Spleen (tissue), 11 donors: ENCODE measurements around the gene RBM15B. TPM values are rescaled to one million over a fixed set of nuclear protein-coding genes. Genes with fewer than 3 reads are reported as not detected.

Experiments used
- DNase-seq: peaks from one replicate; pipeline ENCODE4 v3.0.0-alpha.2; 2020
- H3K27ac ChIP-seq, 8 donors: fragments of 200-600 bp; sonication (generic) in 7 of 8; 1 replicate in 4 of 8; 2 replicates in 4 of 8; pipeline versions ENCODE4 v1.5.0 to v1.8.0; 2016 to 2021; ENCODE audit warnings: inconsistent platforms in 4 of 8, mild to moderate bottlenecking in 4 of 8, moderate library complexity in 1 of 8
- H3K27me3 ChIP-seq, 7 donors: fragments of 200-600 bp; sonication (generic) in 6 of 7; replicated peaks in 1 of 7; 1 replicate in 4 of 7; 2 replicates in 3 of 7; pipeline versions ENCODE4 v1.5.0 to v1.8.0; 2016 to 2021; ENCODE audit warnings: inconsistent platforms in 3 of 7, mild to moderate bottlenecking in 1 of 7
- H3K36me3 ChIP-seq, 6 donors: fragments of 200-600 bp; sonication (generic) in 5 of 6; 1 replicate in 4 of 6; 2 replicates in 2 of 6; pipeline versions ENCODE4 v1.5.0 to v1.8.0; 2016 to 2021; ENCODE audit warnings: inconsistent platforms in 2 of 6
- H3K4me1 ChIP-seq, 6 donors: fragments of 200-600 bp; sonication (generic) in 5 of 6; 1 replicate in 3 of 6; 2 replicates in 3 of 6; pipeline versions ENCODE4 v1.5.0 to v1.8.0; 2016 to 2021; ENCODE audit warnings: inconsistent platforms in 3 of 6
- H3K4me3 ChIP-seq, 8 donors: fragments of 200-600 bp; sonication (generic) in 7 of 8; 1 replicate in 4 of 8; 2 replicates in 4 of 8; pipeline versions ENCODE4 v1.5.0 to v1.8.0; 2016 to 2021; ENCODE audit warnings: inconsistent platforms in 4 of 8, mild to moderate bottlenecking in 4 of 8, moderate library complexity in 2 of 8
- H3K9me3 ChIP-seq, 8 donors: fragments of 200-600 bp; sonication (generic) in 7 of 8; 1 replicate in 4 of 8; 2 replicates in 4 of 8; pipeline versions ENCODE4 v1.5.0 to v1.8.0; 2016 to 2021; ENCODE audit warnings: inconsistent platforms in 4 of 8
- POLR2A ChIP-seq, 3 donors: fragments of 450-650 bp; IDR thresholded peaks; one replicate each; pipeline ENCODE4 v1.5.1; 2017; ENCODE audit warnings: antibody characterized with exemption in 3 of 3, mild to moderate bottlenecking in 1 of 3
- POLR2AphosphoS5 ChIP-seq, 3 donors: sonication (generic); formaldehyde crosslinking; IDR thresholded peaks; one replicate each; pipeline ENCODE4 v1.5.1; 2017; ENCODE audit warnings: antibody characterized with exemption in 3 of 3
- WGBS, 5 donors: extraction: QIAGEN DNeasy Blood & Tissue Kit in 3 of 5; methylation state at CpG; one replicate each; pipeline versions ENCODE4 v1.1.5 to v1.1.7; 2013 to 2018; 5-methylcytosine and 5-hydroxymethylcytosine counted together
- intact Hi-C: fragments of 100-400 bp; cut with DNase I; formaldehyde crosslinking; loops from one replicate; pipeline ENCODE4 v1.15.0; 2023; ENCODE audit warnings: low total_unique reads
- polyA plus RNA-seq, 3 donors: library from polyadenylated mRNA; stranded (reverse); fragments of 200-250 nt; gene quantifications; one replicate each; pipeline ENCODE4 v1.2.1, GENCODE V29; 2013
- total RNA-seq, 7 donors: library from RNA; depleted of rRNA in 3 of 7; stranded (reverse); fragments of >200 nt in 3 of 7; fragmentation: NEBNext Ultra II Directional in 4 of 7; extraction: Animal tissue kit (Norgen Biotek cat#: 25700) in 4 of 7; gene quantifications; one replicate each; pipeline versions ENCODE4 v1.1.0 to v1.2.1, GENCODE V29; 2016 to 2021
- TF ChIP-seq, protein P1 (sequence below), 11 experiments: fragments of 200-600 bp in 7 of 11; fragments of 450-650 bp in 4 of 11; sonication (generic) in 4 of 11; IDR thresholded peaks in 8 of 11; conservative IDR thresholded peaks in 3 of 11; 1 replicate in 7 of 11; 2 replicates in 4 of 11; pipeline versions ENCODE4 v1.4.0 to v1.8.0; 2016 to 2021; ENCODE audit warnings: antibody characterized with exemption in 11 of 11, inconsistent platforms in 4 of 11, mild to moderate bottlenecking in 1 of 11
- donor health status: healthy with polysubstance abuse.
- donor health status: DM: no; HTN: no; CAD: no; lungs with moderate emphysema.
- donor health status: DM: no; HTN: no; CAD: no.
- donor health status: Bipolar disorder and iron deficiency.
- donor health status: healthy.
- donor health status: DM: no; HTN: no; CAD: no.
- donor health status: DM: yes; HTN: yes; CAD: no.

Gene RBM15B
- total and polyA plus RNA-seq, 10 donors = 6.4 to 34.6 (median 23.6) TPM

DNA sequence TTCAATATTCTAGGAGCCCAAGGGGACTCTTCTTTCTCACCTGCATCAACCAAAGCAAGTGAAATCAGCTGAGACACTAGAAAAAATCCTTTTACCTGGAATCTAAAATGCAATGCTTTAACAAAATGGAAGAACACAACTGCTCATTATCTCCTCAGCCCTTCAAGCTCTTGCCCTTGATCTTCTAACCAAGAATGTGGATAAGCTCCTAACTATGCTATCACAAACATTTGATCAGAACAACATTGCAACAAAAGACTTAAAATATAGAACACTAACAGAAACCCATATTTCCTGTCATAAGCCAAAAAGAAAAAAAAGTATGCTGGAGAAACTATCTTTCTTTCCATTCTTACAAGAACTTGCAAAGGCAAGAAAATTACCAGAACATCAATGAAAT is 12.6 kb downstream of the RBM15B start:
- Histone ChIP-seq H3K36me3 (peaks cover 0 to 100% (median 44%) of the 10 kb centered on the region in 6 donors), H3K4me1 (peaks cover 0 to 5% (median 0%) of the 10 kb centered on the region in 6 donors), H3K27ac (no peak overlapping the region), H3K27me3 (no peaks in the 10 kb centered on the region), H3K9me3 (no peaks in the 10 kb centered on the region), H3K4me3 (no peak overlapping the region)
- no peak for DNase-seq
- TF ChIP-seq POLR2AphosphoS5 (IDR thresholded peaks at IDR 0.05) (no peak), POLR2A (IDR thresholded peaks at IDR 0.05) (no peak)
- TF ChIP-seq, protein P1, sequence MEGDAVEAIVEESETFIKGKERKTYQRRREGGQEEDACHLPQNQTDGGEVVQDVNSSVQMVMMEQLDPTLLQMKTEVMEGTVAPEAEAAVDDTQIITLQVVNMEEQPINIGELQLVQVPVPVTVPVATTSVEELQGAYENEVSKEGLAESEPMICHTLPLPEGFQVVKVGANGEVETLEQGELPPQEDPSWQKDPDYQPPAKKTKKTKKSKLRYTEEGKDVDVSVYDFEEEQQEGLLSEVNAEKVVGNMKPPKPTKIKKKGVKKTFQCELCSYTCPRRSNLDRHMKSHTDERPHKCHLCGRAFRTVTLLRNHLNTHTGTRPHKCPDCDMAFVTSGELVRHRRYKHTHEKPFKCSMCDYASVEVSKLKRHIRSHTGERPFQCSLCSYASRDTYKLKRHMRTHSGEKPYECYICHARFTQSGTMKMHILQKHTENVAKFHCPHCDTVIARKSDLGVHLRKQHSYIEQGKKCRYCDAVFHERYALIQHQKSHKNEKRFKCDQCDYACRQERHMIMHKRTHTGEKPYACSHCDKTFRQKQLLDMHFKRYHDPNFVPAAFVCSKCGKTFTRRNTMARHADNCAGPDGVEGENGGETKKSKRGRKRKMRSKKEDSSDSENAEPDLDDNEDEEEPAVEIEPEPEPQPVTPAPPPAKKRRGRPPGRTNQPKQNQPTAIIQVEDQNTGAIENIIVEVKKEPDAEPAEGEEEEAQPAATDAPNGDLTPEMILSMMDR (IDR thresholded peaks at IDR 0.05 in 8 of 11, conservative IDR thresholded peaks at IDR 0.05 in 3 of 11) = no peak
- intact Hi-C loops = no loop called here

DNA sequence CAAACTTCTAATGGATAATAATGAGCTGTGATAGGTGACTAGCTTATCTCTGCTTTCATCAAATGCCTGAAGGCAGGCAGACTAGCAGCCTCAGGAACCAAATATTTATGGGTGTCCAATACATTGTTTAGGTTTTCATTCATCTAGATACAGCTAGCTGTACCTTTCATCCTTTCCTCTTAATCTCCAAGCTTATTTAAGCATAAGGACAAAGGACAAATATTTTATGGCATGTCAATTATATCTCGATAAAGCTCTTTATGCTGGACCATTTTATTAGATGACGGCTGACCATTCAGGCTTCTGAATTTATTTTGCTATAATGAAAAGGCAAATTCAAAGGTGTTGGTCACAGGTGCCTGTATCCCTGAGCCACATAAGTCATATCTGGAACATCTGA is 16.9 kb downstream of the RBM15B start:
- Histone ChIP-seq H3K9me3 (no peaks in the 10 kb centered on the region), H3K4me1 (no peaks in the 10 kb centered on the region), H3K4me3 (no peak overlapping the region), H3K27ac (no peak overlapping the region), H3K36me3 (peaks cover 0 to 100% (median 56%) of the 10 kb centered on the region in 6 donors), H3K27me3 (no peaks in the 10 kb centered on the region)
- DNase-seq = no peak
- intact Hi-C loops = no loop called here
- TF ChIP-seq, protein P1 (IDR thresholded peaks at IDR 0.05 in 8 of 11, conservative IDR thresholded peaks at IDR 0.05 in 3 of 11) = no peak
- TF ChIP-seq POLR2A (IDR thresholded peaks at IDR 0.05) (no peak), POLR2AphosphoS5 (IDR thresholded peaks at IDR 0.05) (no peak)
- WGBS, 5 donors = 95 to 98% (median 97%) methylated on average over 2 of the region's 2 CpGs

DNA sequence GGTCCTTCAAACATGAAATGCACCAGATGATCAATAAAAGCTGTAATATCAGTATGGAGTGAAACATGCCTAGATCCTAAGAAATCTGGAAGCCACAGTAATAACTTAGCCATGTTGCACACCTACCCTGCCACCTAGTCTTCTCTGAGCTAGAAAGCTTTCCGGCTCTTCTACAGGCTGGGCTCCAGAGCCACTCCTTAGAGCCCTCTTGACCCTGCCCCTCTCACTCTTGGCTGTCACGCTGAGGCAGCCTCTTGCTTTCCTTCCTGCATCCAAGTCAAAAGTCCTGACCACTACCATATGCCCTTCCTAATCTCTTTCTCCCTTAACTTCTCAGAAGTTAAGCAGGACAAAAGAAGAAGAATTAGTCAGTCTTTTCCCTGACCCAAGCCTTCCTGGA is 17.7 kb downstream of the RBM15B start:
- Histone ChIP-seq H3K36me3 (peaks cover 0 to 100% (median 57%) of the 10 kb centered on the region in 6 donors), H3K4me3 (no peak overlapping the region), H3K9me3 (no peaks in the 10 kb centered on the region), H3K4me1 (no peaks in the 10 kb centered on the region), H3K27me3 (no peaks in the 10 kb centered on the region), H3K27ac (no peak overlapping the region)
- TF ChIP-seq POLR2AphosphoS5 (IDR thresholded peaks at IDR 0.05) = no peak
- TF ChIP-seq POLR2A (IDR thresholded peaks at IDR 0.05) = no peak
- TF ChIP-seq, protein P1 (IDR thresholded peaks at IDR 0.05 in 8 of 11, conservative IDR thresholded peaks at IDR 0.05 in 3 of 11) = no peak
- WGBS, 5 donors = 58 to 82% (median 70%) methylated on average over 2 of the region's 2 CpGs
- no peak for DNase-seq
- intact Hi-C loops = no loop called here

DNA sequence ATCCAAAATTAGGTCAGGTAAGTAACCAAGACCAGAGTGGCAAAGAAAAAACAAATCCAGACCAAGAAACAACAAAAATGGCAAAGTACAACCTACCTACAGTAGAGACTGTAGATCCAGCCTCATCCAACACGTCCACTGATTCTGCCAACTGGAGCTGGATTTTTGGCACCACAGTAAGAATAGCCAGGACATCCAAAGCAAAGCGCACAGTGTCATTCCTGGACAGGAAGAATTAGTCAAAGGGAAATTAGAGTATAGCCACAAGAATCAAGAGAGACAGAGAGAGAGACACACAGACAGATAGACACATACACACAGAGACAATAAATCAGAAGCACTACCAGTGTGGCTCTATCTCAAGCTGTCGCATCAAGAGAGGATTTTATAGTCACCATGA is 31.1 kb downstream of the RBM15B start:
- intact Hi-C loops = no loop called here
- H3K27me3 ChIP-seq = no peaks in the 10 kb centered on the region
- H3K4me1 ChIP-seq = no peaks in the 10 kb centered on the region
- no peaks in the 10 kb centered on the region for H3K9me3 ChIP-seq
- no peak overlapping the region for H3K27ac ChIP-seq
- H3K36me3 ChIP-seq = peaks cover 12 to 100% (median 72%) of the 10 kb centered on the region in 6 donors
- no peak overlapping the region for H3K4me3 ChIP-seq
- no peak for TF ChIP-seq POLR2A (IDR thresholded peaks at IDR 0.05)
- TF ChIP-seq, protein P1 (IDR thresholded peaks at IDR 0.05 in 8 of 11, conservative IDR thresholded peaks at IDR 0.05 in 3 of 11) = no peak
- TF ChIP-seq POLR2AphosphoS5 (IDR thresholded peaks at IDR 0.05) = no peak
- 95 to 100% (median 96%) methylated on average over 3 of the region's 3 CpGs for WGBS, 5 donors
- DNase-seq = no peak
